Right kidney (tissue), 1 donor: ENCODE measurements around the gene SLC6A8.
A peak's percentile ranks its signal among the peaks of the same experiment; 100 is the strongest.

Experiments
- DNase-seq: peaks from one replicate; pipeline ENCODE4 v3.0.0-alpha.2; 2016

SLC6A8 gene

GRCh38 chrX:153647461-153648357 lies 40.0 kb upstream of the SLC6A8 start:
- DNase-seq, result peak; percentile 42

GRCh38 chrX:153648358-153649177 lies 39.2 kb upstream of the SLC6A8 start:
- DNase-seq, result no peak

GRCh38 chrX:153649178-153649914 lies 38.4 kb upstream of the SLC6A8 start:
- DNase-seq, result no peak

GRCh38 chrX:153649915-153650782 lies 37.6 kb upstream of the SLC6A8 start:
- no peak for DNase-seq

- DNase-seq, result no peak
These were observed 36.8 kb upstream of the SLC6A8 start for GRCh38 chrX:153650959-153651358.

- no peak for DNase-seq
These were observed 36.1 kb upstream of the SLC6A8 start for GRCh38 chrX:153651540-153652079.

GRCh38 chrX:153653556-153653955 lies 34.2 kb upstream of the SLC6A8 start:
- DNase-seq, result no peak

- DNase-seq, result no peak
These were observed 30.6 kb upstream of the SLC6A8 start for GRCh38 chrX:153657161-153657560.

- no peak for DNase-seq
These were observed 28.5 kb upstream of the SLC6A8 start for GRCh38 chrX:153659268-153659667.

GRCh38 chrX:153662266-153662665 lies 25.5 kb upstream of the SLC6A8 start:
- DNase-seq, result peak; percentile 46

GRCh38 chrX:153665726-153666306 lies 21.9 kb upstream of the SLC6A8 start:
- no peak for DNase-seq

- DNase-seq, result peak; percentile 41
These were observed 20.3 kb upstream of the SLC6A8 start for GRCh38 chrX:153667281-153667955.

GRCh38 chrX:153667956-153668396 lies 19.8 kb upstream of the SLC6A8 start:
- DNase-seq, result peak; percentile 50

GRCh38 chrX:153668423-153669173 lies 19.1 kb upstream of the SLC6A8 start:
- DNase-seq, result no peak

GRCh38 chrX:153669174-153669890 lies 18.4 kb upstream of the SLC6A8 start:
- DNase-seq, result no peak

GRCh38 chrX:153669901-153670731 lies 17.6 kb upstream of the SLC6A8 start:
- DNase-seq, result no peak

GRCh38 chrX:153670748-153671588 lies 16.8 kb upstream of the SLC6A8 start:
- no peak for DNase-seq
